HepG2 (cell line): Measurements from ENCODE around the gene TPO.

ENCODE experiments used
- CTCF ChIP-seq: sonication (generic); formaldehyde crosslinking; IDR thresholded peaks from 2 replicates; pipeline ENCODE4 v1.5.0; 2020; ENCODE audit warnings: mild to moderate bottlenecking, missing genetic modification reagents, moderate library complexity
- E2F1 ChIP-seq: sonication (generic); formaldehyde crosslinking; IDR thresholded peaks from 2 replicates; pipeline ENCODE4 v1.5.0; 2020; ENCODE audit warnings: missing genetic modification reagents
- HOXA3 ChIP-seq: sonication (generic); formaldehyde crosslinking; IDR thresholded peaks from 2 replicates; pipeline ENCODE4 v1.5.0; 2020; ENCODE audit warnings: missing genetic modification reagents
- MTF1 ChIP-seq: sonication (generic); formaldehyde crosslinking; IDR thresholded peaks from 2 replicates; pipeline ENCODE4 v1.5.0; 2020; ENCODE audit warnings: missing genetic modification reagents
- PRDM15 ChIP-seq: sonication (generic); formaldehyde crosslinking; IDR thresholded peaks from 2 replicates; pipeline ENCODE4 v1.4.0; 2020; ENCODE audit warnings: missing genetic modification reagents
- SKIL ChIP-seq: sonication (generic); formaldehyde crosslinking; IDR thresholded peaks from 2 replicates; pipeline ENCODE4 v1.8.0; 2022; ENCODE audit warnings: missing genetic modification reagents, mild to moderate bottlenecking, moderate library complexity, borderline replicate concordance
- USF2 ChIP-seq, 2 experiments: sonication (generic) in 1 of 2; formaldehyde crosslinking in 1 of 2; IDR thresholded peaks; 2 replicates each; pipeline versions ENCODE4 v1.5.1 to v1.6.1; 2011 to 2020; ENCODE audit warnings: borderline replicate concordance in 1 of 2, low read depth in 1 of 2, low read length in 1 of 2, mild to moderate bottlenecking in 1 of 2, missing genetic modification reagents in 1 of 2, moderate library complexity in 1 of 2
- ZNF766 ChIP-seq: sonication (generic); formaldehyde crosslinking; IDR thresholded peaks from 2 replicates; pipeline ENCODE4 v1.5.0; 2020; ENCODE audit warnings: missing genetic modification reagents, borderline replicate concordance
- ZNF781 ChIP-seq: sonication (generic); formaldehyde crosslinking; IDR thresholded peaks from 2 replicates; pipeline ENCODE4 v1.5.1; 2020; ENCODE audit warnings: borderline replicate concordance, mild to moderate bottlenecking, missing genetic modification reagents; ENCODE audit errors: not compliant biosample characterization

GRCh38 chr2:1527153-1527992 lies 114.1 kb downstream of the TPO start:
- TF ChIP-seq HOXA3 (CRISPR knock-in tag): no peak
- TF ChIP-seq USF2 (IDR thresholded peaks at IDR 0.05; ENCODE audit: low read depth, low read length): no peak
- TF ChIP-seq USF2 (CRISPR knock-in tag; IDR thresholded peaks at IDR 0.05; ENCODE audit: borderline replicate concordance): no peak
- TF ChIP-seq ZNF781: no peak
- TF ChIP-seq SKIL (CRISPR knock-in tag): no peak
- TF ChIP-seq MTF1: no peak
- no peak for TF ChIP-seq E2F1 (CRISPR knock-in tag)
- TF ChIP-seq CTCF (CRISPR knock-in tag): no peak
- no peak for TF ChIP-seq ZNF766 (CRISPR knock-in tag)
- TF ChIP-seq PRDM15 (CRISPR knock-in tag): no peak
